ENCODE data around the gene SALL3.
"Not testable (repeated sequence)": the region's sequence is repeated elsewhere in the genome, so short reads cannot be mapped to it uniquely, and the experiment has no call there.

Gene SALL3

DNA sequence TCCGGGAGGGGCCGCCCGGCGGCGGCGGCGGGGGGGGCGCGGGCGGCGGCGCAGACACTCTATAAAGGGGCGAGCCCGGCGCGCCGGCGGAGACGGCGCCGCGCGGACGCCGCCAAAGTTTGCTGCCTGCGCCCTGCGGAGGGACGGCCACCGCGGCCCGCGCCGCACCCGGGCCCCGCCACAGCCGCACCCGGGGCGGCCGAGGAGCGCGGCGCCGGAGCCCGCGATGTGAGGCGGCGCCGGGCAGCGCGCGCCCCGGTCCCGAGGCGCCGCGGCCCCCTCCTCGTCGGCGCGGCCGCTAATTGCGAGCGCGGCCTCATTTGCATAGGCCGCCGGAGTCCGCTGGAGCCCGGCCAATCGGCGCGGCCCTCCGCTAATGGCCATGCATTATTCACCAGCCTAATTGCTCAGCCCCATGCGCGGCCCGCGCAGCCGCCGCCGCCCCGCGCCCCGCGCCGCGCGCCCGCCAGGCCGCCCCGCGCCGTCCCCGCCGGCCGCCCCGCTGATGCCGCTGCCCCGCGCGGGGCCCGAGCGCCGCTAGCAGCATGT is at the start of gene SALL3:
Gene SALL3, plus strand, starts transcription at position 89 of the 549 bp plus-strand sequence. Its CDS starts 457 bp downstream, at position 546.
- no peak for DNase-seq

DNA sequence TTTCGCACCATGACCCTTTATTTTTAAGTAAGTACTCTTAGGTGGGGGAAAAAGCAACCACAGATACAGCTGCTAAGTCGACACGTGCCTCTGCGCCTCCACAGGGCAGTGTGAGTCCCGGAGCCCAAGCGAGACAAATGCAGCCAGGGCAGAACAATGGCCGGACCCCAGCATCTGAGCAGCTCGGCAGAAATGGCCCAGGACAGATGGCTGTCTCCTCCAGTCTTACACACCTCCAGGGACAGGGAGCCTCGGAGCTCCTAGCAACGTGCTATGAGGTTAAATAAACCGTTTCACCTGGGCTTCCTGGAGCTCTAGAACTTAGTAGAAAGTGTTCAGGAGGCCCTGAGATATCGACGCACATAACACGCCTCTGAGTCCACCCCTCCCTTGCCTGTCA is 47.3 kb upstream of the SALL3 start:
- no peak for DNase-seq

DNA sequence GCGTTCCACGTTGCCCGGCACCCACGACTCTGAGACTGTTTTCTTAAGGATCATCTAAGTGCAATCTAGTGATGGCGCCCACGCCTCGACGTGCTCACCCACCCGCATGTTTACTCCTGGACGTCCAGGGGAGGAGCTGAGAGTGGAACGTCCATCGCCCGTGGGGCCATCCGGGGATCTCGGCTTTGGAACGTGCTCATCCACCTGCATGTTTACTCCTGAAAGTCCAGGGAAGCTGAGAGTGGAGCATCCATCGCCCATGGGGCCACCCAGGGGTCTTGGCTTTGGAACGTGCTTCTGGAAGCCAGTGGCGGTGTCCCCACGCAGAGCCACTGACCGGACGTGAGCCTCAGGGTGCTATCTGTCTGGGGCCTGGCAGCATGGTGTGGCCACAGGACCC is 45.6 kb upstream of the SALL3 start:
- DNase-seq, result no peak

DNA sequence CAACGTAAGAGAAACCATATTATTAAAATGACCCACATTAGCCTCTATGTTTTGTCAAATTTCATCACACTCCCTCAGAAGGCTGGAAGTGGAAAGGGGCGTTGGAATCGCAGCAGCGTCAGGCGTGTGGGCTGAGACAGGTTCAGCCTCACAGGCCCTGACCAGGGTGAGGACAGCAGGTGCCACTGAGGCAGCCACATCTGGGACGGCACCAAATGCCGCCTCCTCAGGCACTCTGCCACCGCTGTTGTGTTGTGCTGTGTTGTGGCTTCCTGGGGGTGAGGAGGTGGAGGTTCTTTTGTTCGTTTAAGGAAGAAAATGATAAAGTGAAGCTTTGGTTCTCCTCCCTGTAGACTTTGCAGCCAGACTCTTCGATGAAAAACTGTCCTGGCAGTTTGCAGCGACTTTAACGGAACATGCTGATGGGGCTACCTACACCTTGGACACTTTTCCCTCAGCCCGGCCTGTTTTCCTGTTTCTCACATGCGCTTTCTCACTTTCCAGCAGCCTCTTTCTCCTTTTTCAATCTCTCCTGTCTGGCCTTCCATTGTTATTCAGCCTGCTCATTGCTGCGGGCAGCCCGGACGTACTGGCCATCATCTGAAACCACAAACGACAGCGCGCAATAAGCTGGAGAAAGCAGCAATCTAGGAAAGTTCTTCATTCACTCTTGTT is 44.9 kb upstream of the SALL3 start:
- DNase-seq, result no peak

DNA sequence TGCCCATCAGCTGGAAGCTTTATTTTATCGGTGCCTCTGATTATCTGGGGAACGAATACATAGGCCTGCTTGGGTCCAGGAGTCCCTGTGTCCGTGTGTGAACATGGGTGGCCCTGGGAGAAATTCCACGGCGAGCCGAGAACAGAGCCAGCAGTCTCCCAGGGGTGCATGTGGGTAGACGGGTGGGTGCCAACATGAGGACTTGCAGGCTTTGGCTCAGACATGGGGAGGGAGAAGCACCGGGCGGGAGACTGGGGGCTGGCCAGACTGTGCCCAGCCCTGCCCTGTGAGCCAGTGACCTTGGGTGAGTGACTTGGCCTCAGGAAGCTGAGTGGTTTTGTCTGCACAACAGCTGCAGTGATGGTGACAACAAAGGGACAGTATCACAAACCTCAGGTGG is 44.2 kb upstream of the SALL3 start:
- no peak for DNase-seq

DNA sequence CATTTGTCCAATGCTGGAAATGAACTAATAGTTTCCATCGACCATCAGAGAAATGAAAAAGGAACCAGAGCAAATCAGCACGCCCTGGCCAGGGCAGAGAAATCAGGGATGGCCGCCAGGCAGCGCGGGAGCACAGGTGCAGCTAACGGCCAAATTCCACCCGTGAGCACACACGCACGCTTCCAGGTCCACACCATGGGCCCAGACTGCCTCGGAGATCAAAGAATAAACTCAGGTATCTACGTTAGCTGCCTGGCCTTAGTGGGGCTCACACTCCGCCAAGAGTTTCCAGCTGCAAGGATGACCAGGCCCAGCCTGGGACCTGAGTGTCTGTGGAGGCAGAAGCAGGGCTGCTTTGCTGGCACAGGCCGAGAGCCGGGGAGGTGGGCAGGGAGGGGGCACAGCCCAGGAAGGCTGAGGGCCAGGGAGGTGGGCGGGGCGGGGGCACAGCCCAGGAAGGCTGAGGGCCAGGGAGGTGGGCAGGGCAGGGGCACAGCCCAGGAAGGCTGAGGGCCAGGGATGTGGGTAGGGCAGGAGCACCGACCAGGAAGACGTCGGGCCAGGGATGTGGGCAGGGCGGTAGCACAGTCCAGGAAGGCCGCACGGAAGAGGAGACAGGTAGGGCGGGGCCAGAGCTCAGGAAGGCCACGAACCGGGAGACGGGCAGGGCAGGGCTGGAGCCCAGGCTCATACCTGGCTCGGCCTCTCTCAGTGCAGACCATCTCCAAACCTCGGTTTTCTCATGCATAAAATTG is 43.2 kb upstream of the SALL3 start:
- no peak for DNase-seq

DNA sequence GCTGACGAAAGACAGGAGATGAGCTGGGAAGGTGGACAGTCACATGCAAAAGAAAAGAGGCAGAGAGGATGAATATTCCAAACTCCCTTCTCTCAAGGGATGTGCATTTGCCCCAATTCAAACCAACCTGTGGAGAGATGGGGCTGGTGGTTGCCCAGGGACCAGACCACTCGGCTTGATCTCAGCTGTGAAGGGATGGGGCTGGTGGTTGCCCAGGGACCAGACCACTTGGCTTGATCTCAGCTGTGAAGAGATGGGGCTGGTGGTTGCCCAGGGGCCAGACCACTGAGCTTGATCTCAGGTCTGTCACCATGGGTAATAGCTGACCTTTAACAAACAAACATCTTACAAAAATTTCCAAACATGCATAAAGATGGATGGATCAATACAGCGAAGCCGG is 42.5 kb upstream of the SALL3 start:
- DNase-seq, result no peak

DNA sequence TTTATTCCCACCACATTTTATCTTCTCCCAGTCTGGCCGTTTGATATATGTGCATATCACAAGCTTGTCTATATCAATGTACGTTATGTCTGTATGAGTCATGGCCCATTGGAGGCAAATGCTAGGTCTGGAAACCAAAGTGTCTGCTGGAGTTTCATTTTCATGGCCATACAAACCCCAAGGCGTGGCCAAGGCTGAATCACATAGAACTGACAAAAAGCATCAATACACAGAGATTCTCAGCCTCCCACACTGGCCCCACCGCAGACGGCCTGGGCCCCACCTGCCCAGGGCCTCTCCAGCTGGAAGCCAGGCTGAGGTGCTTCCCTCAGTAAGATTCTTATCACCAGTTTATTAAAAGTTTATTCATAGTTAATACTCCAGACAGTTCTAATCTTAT is 40.5 kb upstream of the SALL3 start:
- DNase-seq, result no peak

DNA sequence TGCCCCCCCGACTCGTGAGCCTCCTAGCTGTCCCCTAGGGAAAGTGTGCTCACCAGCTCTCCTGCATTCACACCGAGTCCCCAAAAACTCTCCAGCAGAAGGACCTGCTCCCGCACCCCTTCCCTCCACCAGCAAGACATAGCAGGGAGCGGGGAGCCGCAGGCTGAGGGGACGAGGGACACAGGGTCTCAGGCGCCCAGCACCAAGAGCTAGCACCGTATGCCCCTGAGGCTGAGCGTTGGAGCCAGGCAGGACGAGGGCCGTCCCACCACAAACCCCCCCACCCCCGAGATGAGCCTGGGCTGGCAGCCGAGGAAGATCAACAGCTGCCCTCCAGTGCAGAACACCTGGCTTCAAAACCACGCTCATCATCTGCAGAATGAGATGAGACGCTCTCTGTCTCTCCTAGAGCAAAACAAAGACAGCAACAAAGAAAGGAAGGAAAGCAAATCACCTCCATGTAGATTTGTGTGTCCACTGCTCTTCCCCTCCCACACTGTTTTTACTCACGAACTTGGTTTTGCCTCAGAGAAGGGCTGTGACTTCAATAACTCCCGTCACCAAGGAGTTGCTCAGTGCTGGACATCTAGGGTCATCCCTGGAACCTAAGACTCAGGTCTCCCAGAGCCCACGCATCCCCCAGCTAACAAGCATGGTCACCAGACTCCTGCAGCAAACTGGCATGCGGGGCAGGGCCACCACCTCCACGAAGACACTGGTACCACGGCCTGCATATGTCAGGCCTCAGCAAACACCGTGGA is 39.7 kb upstream of the SALL3 start:
- no peak for DNase-seq

DNA sequence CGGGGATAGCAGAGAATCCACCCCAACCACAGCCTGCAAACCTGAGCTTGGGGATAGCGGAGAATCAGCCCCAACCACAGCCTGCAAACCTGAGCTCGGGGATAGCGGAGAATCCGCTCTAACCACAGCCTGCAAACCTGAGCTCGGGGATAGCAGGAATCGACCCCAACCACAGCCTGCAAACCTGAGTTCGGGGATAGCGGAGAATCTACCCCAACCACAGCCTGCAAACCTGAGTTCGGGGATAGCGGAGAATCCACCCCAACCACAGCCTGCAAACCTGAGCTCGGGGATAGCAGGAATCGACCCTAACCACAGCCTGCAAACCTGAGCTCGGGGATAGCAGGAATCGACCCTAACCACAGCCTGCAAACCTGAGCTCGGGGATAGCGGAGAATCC is 37.4 kb upstream of the SALL3 start:
- not testable (repeated sequence) for DNase-seq

DNA sequence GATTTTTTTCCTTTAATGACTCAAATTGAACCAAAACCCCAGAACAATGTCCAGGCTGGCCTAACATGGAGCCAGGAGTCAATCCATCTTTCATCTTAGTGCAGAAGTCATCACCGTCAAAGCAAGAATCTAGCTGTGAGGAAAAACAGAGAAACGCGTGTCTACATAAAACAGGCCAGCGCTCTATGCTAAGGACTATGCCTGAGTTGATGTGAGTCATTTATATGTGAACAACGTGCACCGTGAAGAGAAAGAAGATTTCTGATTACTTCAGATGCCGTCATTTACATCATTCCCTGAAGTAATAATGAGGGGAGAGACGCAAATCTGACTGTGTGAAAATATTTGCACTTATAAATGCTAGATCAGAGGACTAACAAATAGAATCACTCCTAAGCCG is 34.0 kb upstream of the SALL3 start:
- DNase-seq, result no peak

DNA sequence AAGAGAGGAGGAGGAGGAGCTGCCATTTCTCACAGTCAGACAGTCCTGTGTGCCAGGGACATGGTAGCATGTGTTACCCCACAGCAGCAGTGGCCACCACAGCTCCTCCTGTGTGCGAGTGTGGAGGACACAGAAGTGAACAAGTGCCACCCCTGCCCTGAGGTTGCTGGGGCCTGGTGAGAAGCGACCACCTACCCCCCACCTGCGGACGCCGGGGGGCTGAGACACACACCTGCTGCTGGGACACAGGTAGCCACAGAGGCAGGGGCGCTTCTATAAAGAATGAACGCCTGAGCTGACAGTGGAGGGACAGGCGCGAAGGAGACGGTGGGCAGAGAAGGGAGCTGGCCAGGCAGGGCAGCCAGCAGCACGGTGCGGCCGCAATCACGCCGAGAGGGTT is 32.3 kb upstream of the SALL3 start:
- no peak for DNase-seq

DNA sequence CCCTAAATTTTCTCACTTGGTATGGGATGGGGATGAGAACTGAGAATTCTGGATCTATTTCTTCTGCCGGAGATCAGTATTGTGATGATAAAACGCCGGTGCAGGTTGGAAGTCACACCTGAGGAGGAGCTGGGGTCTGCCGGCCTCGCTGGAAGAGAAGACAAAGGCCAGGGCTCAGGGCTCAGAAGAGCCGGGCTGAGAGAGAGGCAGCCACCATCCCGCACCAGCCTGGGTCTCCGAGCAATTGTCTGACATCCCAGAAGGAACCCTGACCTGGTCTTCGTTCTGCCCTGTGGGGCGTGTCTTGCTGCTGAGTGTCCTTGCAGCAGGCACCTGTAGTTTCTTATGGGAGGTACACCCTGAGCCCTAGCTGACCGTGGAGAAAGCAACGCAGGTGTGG is 31.4 kb upstream of the SALL3 start:
- no peak for DNase-seq

DNA sequence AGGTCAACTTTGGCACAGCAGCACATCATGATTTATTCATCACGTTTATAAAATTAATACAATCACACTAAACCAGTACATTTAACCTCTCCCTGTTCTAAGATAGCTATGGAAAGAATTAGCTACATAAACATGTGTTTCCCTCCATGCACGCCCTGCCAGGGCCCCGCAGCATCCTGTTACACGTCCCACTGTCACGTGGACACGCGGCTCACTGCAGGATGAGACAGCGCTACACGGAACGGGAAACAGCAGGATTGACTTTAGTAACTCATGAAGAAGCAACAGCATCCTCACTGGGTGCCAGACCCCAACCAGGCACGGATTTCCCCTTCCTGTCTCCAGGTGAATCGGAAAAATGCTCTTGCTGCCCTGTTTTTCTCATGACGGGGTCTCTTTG is 30.9 kb upstream of the SALL3 start:
- DNase-seq, result no peak

DNA sequence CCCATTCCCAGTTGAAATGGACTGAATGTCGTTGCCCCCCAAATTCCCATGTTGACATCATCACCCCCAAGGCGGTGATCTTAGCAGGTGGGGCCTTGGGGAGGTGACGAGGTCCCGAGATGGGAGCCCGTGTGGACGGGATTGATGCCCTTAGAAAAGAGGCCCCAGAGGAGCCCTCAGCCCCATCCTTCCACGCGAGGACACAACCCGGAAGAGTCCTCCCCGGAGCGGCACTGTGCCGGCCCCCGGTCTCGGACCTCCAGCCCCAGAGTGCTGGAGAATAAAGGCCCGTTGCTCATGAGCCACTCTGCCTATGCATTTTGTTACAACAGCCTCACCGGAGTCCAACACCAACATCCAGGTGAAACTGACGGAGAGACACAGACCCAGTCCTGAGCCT is 30.4 kb upstream of the SALL3 start:
- DNase-seq, result no peak

DNA sequence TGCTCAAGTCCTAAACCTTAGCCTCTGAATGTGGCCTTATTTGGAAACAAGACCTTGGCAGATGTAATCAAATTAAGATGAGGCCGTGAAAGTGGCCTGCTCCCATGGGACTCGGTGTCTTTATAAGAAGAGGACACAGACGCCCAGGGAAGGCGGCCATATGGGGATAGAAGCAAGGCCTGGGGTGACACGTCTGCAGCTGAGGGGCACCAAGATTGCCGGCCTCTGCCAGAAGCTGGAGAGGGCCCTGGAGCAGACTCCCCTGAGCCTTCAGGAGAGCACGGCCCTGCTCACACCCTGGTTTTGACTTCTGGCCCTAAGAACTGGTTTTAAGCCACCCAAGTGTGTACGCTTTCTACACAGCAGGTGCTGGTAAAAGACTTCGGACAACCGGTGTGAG is 29.2 kb upstream of the SALL3 start:
- DNase-seq, result no peak

DNA sequence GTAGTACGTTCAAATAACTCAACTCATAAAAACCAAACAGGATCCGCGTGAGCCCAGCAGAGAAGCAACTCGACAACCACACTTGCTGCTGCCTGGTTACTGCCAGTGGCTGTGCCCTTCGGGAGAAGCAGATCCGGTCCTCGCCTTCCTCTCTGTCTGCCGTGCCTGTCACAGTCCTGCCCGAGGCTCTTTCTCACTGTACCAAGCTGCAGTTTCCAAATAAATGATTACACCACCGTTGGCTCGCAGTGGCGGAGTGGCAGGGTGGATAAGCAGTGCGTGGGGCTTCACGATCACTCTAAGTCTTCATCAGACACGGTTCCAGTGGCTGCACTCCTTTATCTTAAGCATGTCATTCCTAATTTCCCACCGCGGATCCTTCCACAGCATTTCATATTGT is 26.1 kb upstream of the SALL3 start:
- no peak for DNase-seq

DNA sequence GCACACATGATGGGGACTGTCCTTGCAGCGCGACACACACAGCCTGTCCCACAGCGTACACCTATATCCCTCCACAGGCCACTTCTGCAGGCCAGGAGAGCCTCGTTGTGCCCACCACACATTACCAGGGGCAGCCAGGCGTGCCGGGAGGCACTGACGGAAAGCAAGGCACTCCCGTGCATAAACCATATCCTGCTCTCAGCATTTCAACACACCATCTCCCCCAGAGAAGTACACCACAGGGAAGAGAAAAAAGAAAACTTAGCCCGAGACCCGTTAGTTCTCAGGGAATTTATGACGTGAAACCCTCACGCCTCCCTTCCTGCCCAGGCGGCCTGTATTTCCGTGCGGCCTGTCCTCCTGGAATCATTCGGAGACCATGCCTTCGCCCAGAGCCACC is 24.6 kb upstream of the SALL3 start:
- no peak for DNase-seq

DNA sequence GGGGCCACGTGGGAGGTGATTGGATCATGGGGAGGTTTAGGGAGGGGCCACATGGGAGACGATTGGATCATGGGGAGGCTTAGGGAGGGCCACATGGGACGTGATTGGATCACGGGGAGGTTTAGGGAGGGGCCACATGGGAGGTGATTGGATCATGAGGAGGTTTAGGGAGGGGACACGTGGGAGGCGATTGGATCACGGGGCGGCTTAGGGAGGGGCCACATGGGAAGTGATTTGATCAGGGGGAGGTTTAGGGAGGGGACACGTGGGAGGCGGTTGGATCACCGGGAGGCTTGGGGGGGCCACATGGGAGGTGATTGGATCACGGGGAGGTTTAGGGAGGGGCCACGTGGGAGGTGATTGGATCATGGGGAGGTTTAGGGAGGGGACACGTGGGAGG is 22.5 kb upstream of the SALL3 start:
- DNase-seq, result no peak

DNA sequence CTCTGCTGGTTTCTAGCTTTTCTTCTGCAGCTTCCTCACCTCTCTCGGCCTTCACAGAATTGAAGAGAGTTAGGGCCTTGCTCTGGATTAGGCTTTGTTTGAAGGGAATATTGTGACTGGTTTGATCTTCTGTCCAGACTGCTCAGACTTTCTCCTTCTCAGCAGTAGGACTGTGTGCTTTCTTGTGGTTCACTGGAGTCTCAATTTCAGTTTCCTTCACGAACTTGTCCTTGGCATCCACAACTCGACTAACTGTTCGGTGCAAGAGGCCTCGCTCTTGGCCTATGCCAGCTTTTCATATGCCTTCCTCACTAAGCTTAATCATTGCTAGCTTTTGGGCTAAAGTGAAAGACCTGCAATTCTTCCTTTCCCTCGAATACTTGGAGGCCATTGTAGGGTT is 18.9 kb upstream of the SALL3 start:
- DNase-seq, result no peak

DNA sequence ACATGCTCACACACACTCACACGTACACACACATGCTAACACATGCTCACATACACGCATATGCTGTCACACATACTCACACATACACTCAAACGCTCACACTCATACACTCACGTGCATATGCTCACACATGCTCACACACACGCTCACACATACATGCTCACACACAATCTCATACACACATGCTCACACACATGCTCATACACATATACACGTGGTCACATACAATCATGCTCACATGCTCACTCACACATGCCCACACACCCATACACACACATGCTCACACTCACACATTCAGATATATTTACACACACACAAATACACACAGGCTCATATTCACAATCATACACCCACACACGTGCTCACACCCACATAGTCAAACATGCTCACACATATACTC is 17.5 kb upstream of the SALL3 start:
- DNase-seq, result no peak

DNA sequence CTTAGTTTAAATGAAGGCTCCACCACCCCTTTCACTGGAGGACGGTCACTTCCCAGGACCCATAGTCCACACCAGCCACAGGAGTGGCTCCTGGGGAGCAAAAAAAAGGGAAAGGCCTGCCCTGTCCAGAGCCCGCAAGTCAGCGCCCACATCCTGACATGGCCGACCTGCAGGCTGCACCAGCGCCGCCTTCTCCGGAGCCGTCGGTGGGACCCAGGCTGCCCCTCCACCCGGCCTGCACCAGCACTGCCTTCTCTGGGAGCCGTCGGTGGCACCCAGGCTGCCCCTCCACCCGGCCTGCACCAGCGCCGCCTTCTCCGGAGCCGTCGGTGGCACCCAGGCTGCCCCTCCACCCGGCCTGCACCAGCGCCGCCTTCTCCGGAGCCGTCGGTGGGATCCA is 14.9 kb upstream of the SALL3 start:
- DNase-seq, result not testable (repeated sequence)

DNA sequence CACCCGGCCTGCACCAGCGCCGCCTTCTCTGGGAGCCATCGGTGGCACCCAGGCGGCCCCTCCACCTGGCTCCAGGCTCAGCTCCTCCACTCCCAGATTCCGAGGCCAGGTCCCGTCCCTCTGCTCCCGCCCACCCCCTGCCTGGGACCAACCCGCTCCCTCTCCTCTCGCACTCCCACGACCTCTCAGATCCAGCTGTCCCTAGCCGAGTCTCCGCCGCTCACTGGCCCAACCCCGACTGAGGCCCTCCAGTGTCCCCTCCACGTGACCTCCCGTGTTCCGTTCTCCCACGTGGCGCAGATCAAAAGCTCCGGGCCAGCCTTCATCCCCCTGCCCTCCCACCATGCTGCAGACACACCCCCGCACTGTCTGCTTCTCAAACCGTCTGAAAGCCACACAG is 14.4 kb upstream of the SALL3 start:
- DNase-seq, result no peak

Measured in NCI-H187 treated with DMSO at 0.1 percent for 48 hours (cell line).